ENCODE measurements around the gene EPB41L4A. TPM values are rescaled to one million over a fixed set of nuclear protein-coding genes. Genes with fewer than 3 reads are reported as not detected.
"Not testable (repeated sequence)": the region's sequence is repeated elsewhere in the genome, so short reads cannot be mapped to it uniquely, and the experiment has no call there.

The EPB41L4A gene
- total RNA-seq, 4 donors from 2014 or later = 8.3 to 33.8 (median 21.6) TPM

DNA sequence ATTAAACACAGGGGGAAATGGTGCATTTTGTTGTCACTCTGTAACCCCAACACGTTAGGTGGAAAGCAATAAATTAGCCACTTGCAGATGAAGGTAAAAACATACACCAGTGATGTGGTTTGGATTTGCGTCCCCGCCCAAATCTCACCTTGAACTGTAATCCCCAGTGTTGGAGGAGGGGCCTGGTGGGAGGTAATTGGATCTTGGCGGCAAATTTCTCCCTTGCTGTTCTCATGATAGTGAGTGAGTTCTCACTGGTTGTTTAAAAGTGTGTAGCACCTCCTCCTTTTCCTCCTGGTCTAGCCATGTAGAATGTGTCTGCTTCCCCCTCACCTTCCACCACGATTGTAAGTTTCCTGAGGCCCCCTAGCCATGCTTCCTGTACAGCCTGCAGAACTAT is 17.2 kb downstream of the EPB41L4A start:
- H3K4me1 ChIP-seq = peaks cover 0 to 12% (median 6%) of the 10 kb centered on the region in 4 donors
- no peak for TF ChIP-seq POLR2A (IDR thresholded peaks at IDR 0.05; ENCODE audit: low read depth)
- no peak for TF ChIP-seq EP300 (IDR thresholded peaks at IDR 0.05)
- TF ChIP-seq, protein P1, sequence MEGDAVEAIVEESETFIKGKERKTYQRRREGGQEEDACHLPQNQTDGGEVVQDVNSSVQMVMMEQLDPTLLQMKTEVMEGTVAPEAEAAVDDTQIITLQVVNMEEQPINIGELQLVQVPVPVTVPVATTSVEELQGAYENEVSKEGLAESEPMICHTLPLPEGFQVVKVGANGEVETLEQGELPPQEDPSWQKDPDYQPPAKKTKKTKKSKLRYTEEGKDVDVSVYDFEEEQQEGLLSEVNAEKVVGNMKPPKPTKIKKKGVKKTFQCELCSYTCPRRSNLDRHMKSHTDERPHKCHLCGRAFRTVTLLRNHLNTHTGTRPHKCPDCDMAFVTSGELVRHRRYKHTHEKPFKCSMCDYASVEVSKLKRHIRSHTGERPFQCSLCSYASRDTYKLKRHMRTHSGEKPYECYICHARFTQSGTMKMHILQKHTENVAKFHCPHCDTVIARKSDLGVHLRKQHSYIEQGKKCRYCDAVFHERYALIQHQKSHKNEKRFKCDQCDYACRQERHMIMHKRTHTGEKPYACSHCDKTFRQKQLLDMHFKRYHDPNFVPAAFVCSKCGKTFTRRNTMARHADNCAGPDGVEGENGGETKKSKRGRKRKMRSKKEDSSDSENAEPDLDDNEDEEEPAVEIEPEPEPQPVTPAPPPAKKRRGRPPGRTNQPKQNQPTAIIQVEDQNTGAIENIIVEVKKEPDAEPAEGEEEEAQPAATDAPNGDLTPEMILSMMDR (IDR thresholded peaks at IDR 0.05) = no peak
- TF ChIP-seq POLR2AphosphoS5 (IDR thresholded peaks at IDR 0.05) = no peak
- no peaks in the 10 kb centered on the region for H3K27me3 ChIP-seq
- 92% methylated on average over 5 of the region's 5 CpGs for WGBS
- H3K4me3 ChIP-seq = no peak overlapping the region
- DNase-seq (ENCODE audit: extremely low spot score) = no peak
- peaks cover 0 to 8% (median 0%) of the 10 kb centered on the region in 4 donors for H3K36me3 ChIP-seq
- intact Hi-C loops (cut with DNase I) = no loop called here
- H3K27ac ChIP-seq (replicated peaks in 1 of 4) = no peak overlapping the region
- no peaks in the 10 kb centered on the region for H3K9me3 ChIP-seq

DNA sequence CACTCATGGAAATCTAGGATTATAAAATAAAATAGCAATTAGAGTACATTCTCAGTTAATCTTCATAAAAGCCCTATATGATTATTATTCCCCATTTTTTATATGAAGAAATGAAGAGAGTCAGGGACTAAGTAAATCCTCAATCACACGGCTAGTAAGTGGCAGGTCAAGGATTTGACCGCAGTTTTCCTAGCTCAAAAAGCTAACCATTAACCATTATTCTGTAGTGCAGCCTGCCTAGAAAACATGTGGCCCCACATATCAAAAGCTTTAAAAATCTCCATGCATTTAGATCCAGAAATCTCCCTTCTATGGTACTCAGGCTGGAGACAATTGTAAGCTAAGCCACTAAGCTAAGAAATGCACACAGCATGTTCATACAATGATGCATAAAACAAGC is 21.4 kb downstream of the EPB41L4A start:
- Histone ChIP-seq H3K4me1 (peaks cover 0 to under 1% (median 0%) of the 10 kb centered on the region in 4 donors), H3K9me3 (no peaks in the 10 kb centered on the region), H3K27me3 (no peaks in the 10 kb centered on the region), H3K36me3 (peaks cover 0 to 8% (median 0%) of the 10 kb centered on the region in 4 donors), H3K4me3 (no peak overlapping the region), H3K27ac (replicated peaks in 1 of 4) (no peak overlapping the region)
- intact Hi-C loops (cut with DNase I) = no loop called here
- DNase-seq (ENCODE audit: extremely low spot score) = no peak
- WGBS = 98% methylated on average over 2 of the region's 2 CpGs
- TF ChIP-seq, protein P1 (IDR thresholded peaks at IDR 0.05) = no peak
- no peak for TF ChIP-seq POLR2A (IDR thresholded peaks at IDR 0.05; ENCODE audit: low read depth)
- TF ChIP-seq POLR2AphosphoS5 (IDR thresholded peaks at IDR 0.05) = no peak
- TF ChIP-seq EP300 (IDR thresholded peaks at IDR 0.05) = no peak

DNA sequence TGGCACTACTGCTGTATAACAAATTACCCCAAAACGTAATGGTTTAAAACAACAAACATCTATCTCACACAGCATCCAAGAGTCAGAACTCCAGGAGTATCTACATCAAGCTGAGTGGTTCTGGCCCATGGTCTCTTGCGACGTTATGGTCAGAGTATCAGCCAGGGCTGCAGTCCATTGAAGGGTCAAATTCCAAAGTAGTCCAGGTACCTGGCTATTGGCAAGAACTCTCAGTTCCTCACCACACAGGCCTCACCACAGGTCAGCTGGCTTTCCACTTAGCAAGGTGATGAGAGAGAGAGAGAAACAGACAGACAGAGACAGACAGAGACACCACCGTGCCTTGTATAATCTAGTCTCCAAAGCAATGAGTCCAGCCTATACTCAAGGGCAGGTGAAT is 22.6 kb downstream of the EPB41L4A start:
- H3K27me3 ChIP-seq = no peaks in the 10 kb centered on the region
- peaks cover 0 to 8% (median 0%) of the 10 kb centered on the region in 4 donors for H3K36me3 ChIP-seq
- WGBS = 91% methylated on average over 4 of the region's 4 CpGs
- TF ChIP-seq, protein P1 (IDR thresholded peaks at IDR 0.05) = no peak
- no peak for TF ChIP-seq POLR2A (IDR thresholded peaks at IDR 0.05; ENCODE audit: low read depth)
- no peak for TF ChIP-seq EP300 (IDR thresholded peaks at IDR 0.05)
- no peak for TF ChIP-seq POLR2AphosphoS5 (IDR thresholded peaks at IDR 0.05)
- no peaks in the 10 kb centered on the region for H3K4me1 ChIP-seq
- intact Hi-C loops (cut with DNase I) = no loop called here
- H3K27ac ChIP-seq (replicated peaks in 1 of 4) = no peak overlapping the region
- no peaks in the 10 kb centered on the region for H3K9me3 ChIP-seq
- no peak for DNase-seq (ENCODE audit: extremely low spot score)
- H3K4me3 ChIP-seq = no peak overlapping the region

DNA sequence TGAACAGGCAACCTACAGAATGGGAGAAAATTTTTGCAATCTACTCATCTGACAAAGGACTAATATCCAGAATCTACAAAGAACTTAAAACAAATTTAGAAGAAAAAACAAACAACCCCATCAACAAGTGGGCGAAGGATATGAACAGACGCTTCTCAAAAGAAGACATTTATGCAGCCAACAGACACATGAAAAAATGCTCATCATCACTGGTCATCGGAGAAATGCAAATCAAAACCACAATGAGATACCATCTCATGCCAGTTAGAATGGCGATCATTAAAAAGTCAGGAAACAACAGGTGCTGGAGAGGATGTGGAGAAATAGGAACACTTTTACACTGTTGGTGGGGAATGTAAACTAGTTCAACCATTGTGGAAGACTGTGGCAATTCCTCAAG is 23.8 kb downstream of the EPB41L4A start:
- H3K4me1 ChIP-seq; intact Hi-C loops (cut with DNase I); DNase-seq (ENCODE audit: extremely low spot score); H3K9me3 ChIP-seq; H3K27me3 ChIP-seq; H3K4me3 ChIP-seq; H3K27ac ChIP-seq (replicated peaks in 1 of 4); H3K36me3 ChIP-seq: not testable (repeated sequence)
- 99% methylated on average over 4 of the region's 4 CpGs for WGBS

DNA sequence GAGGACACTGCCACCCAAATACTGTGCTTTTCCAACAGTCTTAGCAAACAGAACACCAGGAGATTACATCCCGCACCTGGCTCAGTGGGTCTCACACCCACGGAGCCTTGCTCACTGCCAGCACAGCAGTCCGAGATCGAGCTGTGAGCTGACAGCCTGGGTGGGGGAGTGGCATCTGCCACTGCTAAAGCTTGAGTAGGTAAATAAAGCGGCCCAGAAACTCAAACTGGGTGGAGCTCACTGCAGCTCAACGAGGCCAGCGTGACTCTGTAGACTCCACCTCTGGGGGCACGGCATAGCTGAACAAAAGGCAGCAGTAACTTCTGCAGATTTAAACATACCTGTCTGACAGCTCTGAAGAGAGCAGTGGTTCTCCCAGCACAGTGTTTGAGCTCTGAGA is 28.8 kb downstream of the EPB41L4A start:
- 82% methylated on average over 5 of the region's 8 CpGs for WGBS

More for the DNA sequence above, 28.8 kb downstream of the EPB41L4A start:
- DNase-seq (ENCODE audit: extremely low spot score) = no peak
- Histone ChIP-seq H3K27me3 (no peaks in the 10 kb centered on the region), H3K36me3 (no peaks in the 10 kb centered on the region), H3K4me3 (no peak overlapping the region), H3K4me1 (peaks cover 0 to 8% (median 0%) of the 10 kb centered on the region in 4 donors), H3K27ac (replicated peaks in 1 of 4) (no peak overlapping the region), H3K9me3 (no peaks in the 10 kb centered on the region)
- intact Hi-C loops (cut with DNase I) = no loop called here
- no peak for TF ChIP-seq POLR2AphosphoS5 (IDR thresholded peaks at IDR 0.05)
- TF ChIP-seq EP300 (IDR thresholded peaks at IDR 0.05) = no peak
- TF ChIP-seq, protein P1 (IDR thresholded peaks at IDR 0.05) = no peak
- no peak for TF ChIP-seq POLR2A (IDR thresholded peaks at IDR 0.05; ENCODE audit: low read depth)
